Dedifferentiated amniotic fluid mesenchymal stem cell (primary cell): ENCODE results near the gene MSH4.
"Not testable (repeated sequence)": the region's sequence is repeated elsewhere in the genome, so short reads cannot be mapped to it uniquely, and the experiment has no call there.

Experiments
- DNase-seq: peaks from one replicate; pipeline ENCODE4 v3.0.0-alpha.2; 2016; ENCODE audit errors: extremely low spot score

MSH4 gene

DNA sequence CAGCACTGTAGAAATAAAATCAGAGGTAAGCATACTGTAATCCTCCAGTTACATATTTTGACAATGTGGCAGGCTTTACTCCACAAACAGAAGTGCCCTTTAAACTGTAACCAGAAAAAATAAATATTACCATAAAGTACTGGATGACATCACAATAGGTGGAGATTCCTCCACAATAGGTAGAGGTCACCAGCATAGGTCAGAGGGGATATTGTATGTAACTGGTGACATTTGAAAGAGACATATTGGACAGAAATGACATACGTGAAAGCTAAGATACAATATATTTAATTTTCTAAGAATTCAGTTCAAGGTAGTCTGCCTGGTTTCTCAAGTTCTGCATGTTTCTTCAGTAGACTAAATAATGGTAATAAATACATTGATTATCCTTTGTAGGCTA, 135.6 kb downstream of the MSH4 start, which contains the start of gene ASB17:
Gene ASB17, minus strand, starts transcription at position 101 of the 400 bp plus-strand sequence. CDS start 113 bp downstream, outside the sequence.
- DNase-seq: no peak

GRCh38 chr1:75937034-75937433, 140.4 kb downstream of the MSH4 start:
- DNase-seq: peak; percentile 60

GRCh38 chr1:75943037-75943436, 146.4 kb downstream of the MSH4 start:
- not testable (repeated sequence) for DNase-seq

DNA sequence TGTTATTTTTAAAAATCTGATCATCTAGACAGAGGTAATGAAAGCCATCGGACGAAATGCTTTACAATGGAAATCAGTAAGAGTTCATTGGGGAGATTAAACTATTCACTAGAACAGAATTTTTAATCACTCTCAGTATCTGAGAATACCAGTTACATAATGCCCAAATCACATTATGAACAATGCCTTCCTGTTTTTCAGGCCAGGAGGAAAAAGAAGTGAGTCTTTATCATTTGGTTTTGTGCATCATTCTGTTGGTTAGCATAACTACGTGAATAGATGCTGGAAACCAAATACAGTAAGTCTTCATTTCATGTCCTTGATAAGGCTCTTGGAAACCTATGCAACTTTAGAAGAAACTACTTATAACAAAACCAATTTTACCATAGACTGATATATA, 153.5 kb downstream of the MSH4 start:
- DNase-seq: no peak

- DNase-seq: no peak
Measured at GRCh38 chr1:75952016-75952415, 155.3 kb downstream of the MSH4 start.

DNA sequence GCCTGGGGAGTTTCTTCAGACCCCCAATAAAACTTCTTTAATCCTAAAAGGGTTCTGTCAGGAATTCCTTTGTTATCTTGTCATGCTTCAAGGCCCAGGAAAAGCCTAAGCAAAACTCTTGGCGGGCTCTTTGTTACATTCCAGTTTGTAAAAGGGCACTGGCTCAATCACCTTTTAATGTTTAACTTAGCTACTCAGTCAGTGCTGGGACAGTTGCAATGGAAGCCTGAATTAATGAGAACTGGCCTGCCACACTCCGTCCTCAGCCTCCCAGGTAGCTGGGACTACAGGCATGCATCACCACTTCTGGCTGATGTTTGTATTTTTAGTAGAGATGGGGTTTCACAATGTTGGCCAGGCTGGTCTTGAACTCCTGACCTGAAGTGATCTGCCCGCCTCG, 156.8 kb downstream of the MSH4 start:
- DNase-seq: no peak

DNA sequence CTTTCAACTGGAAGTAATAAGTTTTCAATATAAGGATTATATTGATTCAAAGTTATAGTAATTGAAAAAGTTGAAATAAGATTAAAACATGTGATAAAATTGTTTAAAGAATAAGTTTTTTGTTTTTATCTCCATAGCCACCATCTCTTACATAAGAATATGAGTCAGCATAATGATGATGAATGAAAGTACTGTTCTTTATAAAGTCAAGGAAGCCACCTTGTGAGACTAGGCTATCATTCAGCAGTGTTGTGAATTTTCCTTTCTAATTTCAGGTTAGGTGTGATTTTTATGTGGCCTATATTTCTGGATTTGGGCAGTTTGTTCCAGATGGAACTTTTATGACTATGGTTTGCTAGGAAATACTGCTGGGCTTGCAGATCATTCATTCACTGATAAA, 157.9 kb downstream of the MSH4 start:
- no peak for DNase-seq
